IMR-90 (cell line): ENCODE results near the gene HSPA12A.

Experiments used
- NFE2L2 ChIP-seq: fragments of 150-350 bp; IDR thresholded peaks from 2 replicates; pipeline ENCODE4 v1.6.1; 2016; ENCODE audit warnings: low read depth, mild to moderate bottlenecking, low read length
- POLR2A ChIP-seq: IDR thresholded peaks from 2 replicates; pipeline ENCODE4 v1.6.1; 2012; ENCODE audit warnings: mild to moderate bottlenecking, low read depth, low read length
- RAD21 ChIP-seq: IDR thresholded peaks from 2 replicates; pipeline ENCODE4 v1.6.1; 2012; ENCODE audit warnings: low read length, improper control_type of control experiment
- RFX5 ChIP-seq: IDR thresholded peaks from 2 replicates; pipeline ENCODE4 v1.8.0; 2012; ENCODE audit warnings: low read depth, mild to moderate bottlenecking, low read length, moderate library complexity
- TF ChIP-seq, protein P1 (sequence below): conservative IDR thresholded peaks from 2 replicates; pipeline ENCODE4 v1.5.1; 2012; ENCODE audit warnings: mild to moderate bottlenecking, low read depth, low read length, improper control_type of control experiment

DNA sequence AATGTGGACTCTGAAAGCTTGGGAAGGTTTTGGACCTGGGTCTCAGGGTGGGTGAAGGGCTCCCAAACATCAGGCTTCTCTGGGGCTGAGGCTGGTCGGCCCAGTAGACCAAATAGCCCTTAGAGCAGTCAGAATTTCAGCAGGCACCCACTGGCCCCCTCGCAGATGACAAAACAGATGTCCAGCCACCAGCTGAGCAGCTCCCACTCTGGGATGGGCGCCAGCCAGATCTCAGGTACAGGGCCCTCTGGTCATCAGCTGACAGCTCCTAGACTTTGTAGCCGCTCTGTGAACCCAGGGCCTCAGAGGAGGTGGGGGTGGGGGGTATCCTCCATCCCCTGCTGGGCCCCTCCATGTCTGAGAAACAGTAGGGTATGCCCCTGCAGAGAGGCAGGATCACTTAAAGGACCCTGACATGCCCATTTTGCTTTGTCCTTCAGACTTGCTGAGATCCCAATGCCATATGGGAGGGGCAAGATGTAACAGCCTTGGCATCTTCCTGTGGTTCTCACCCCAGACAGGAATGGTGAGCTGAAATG, 26.5 kb downstream of the HSPA12A start:
- TF ChIP-seq, protein P1, sequence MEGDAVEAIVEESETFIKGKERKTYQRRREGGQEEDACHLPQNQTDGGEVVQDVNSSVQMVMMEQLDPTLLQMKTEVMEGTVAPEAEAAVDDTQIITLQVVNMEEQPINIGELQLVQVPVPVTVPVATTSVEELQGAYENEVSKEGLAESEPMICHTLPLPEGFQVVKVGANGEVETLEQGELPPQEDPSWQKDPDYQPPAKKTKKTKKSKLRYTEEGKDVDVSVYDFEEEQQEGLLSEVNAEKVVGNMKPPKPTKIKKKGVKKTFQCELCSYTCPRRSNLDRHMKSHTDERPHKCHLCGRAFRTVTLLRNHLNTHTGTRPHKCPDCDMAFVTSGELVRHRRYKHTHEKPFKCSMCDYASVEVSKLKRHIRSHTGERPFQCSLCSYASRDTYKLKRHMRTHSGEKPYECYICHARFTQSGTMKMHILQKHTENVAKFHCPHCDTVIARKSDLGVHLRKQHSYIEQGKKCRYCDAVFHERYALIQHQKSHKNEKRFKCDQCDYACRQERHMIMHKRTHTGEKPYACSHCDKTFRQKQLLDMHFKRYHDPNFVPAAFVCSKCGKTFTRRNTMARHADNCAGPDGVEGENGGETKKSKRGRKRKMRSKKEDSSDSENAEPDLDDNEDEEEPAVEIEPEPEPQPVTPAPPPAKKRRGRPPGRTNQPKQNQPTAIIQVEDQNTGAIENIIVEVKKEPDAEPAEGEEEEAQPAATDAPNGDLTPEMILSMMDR: no peak
- TF ChIP-seq POLR2A: no peak
- TF ChIP-seq RFX5: no peak
- no peak for TF ChIP-seq NFE2L2
- no peak for TF ChIP-seq RAD21
